ENCODE data around the gene METTL3.

The METTL3 gene

GRCh38 chr14:21525571-21525961 lies 14.4 kb upstream of the METTL3 start:
- no peak overlapping the region for H3K27ac ChIP-seq
- no peak for TF ChIP-seq CTCF (IDR thresholded peaks at IDR 0.05)

- H3K27ac ChIP-seq = no peak overlapping the region
- no peak for TF ChIP-seq CTCF (IDR thresholded peaks at IDR 0.05)
- no peak for TF ChIP-seq ZFX (IDR thresholded peaks at IDR 0.05; ENCODE audit: borderline replicate concordance)
Observed at GRCh38 chr14:21524575-21525490, 13.7 kb upstream of the METTL3 start.

- no peak overlapping the region for H3K27ac ChIP-seq
- TF ChIP-seq CTCF (IDR thresholded peaks at IDR 0.05) (no peak), ZFX (IDR thresholded peaks at IDR 0.05; ENCODE audit: borderline replicate concordance) (no peak)
Observed at GRCh38 chr14:21523203-21523602, 12.1 kb upstream of the METTL3 start.

GRCh38 chr14:21521501-21521900 lies 10.4 kb upstream of the METTL3 start:
- H3K27ac ChIP-seq = no peak overlapping the region
- TF ChIP-seq CTCF (IDR thresholded peaks at IDR 0.05) (no peak), ZFX (IDR thresholded peaks at IDR 0.05; ENCODE audit: borderline replicate concordance) (no peak)

DNA sequence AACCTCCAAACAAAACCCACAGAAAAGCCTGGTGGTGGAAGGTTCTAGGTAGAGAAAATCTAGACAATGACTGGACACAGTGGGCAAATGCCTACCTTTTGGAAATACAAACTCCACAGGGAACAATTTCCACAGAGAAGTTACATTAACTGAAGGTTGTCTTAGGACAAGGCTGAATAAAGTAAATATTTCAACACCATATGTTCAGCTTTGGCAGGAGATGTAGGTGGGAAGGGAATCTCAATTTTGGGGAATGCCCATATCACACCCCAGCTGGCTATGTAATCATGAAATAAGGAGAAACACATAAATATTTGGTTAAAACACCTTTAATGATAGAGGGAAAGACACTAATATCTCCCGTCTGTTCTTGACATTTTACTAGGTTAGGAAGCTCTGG lies 9.6 kb upstream of the METTL3 start:
- H3K27ac ChIP-seq = no peak overlapping the region

DNA sequence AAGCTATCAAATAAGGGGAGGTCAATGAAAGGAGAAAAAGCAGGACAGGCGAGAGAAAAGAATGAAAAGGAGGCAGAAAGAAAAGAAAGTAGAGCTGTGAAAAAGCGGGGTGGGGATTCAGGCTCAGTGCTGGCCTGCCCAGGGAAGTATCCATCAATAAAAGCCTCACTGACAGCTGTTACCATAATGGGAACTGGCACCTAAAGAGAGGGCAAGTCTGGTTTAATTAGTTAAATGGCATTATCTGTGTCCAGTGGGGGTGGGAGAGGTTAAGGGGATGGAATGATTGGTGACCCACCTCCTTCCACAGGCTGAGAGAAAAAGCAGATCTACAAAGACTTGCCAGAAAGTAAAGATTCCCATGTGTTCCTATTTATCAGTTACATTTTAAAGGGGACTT lies 7.6 kb upstream of the METTL3 start:
- TF ChIP-seq CTCF (IDR thresholded peaks at IDR 0.05) (no peak), ZFX (IDR thresholded peaks at IDR 0.05; ENCODE audit: borderline replicate concordance) (no peak)
- H3K27ac ChIP-seq = no peak overlapping the region

More for the DNA sequence above, 9.6 kb upstream of the METTL3 start:
- TF ChIP-seq CTCF (IDR thresholded peaks at IDR 0.05) (no peak), ZFX (IDR thresholded peaks at IDR 0.05; ENCODE audit: borderline replicate concordance) (no peak)

DNA sequence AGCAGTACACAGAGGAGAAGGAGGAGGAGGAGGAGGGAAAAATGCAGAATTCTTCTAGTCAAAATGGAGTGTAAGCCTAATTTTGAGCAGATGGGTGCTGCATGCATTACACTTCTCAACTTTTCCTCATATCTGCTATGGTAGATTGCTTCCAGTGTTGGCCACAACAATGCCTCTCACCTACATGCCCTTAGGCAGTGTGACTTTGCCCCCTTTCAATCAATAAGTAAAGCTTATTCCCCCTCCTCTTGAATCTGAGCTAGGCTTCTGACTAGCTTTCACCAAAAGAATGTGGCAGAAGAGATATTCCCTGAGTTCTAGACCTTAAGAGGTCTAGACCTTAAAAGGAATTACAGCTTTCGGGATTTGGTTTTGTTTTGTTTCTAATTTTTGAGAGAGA lies 3.2 kb upstream of the METTL3 start:
- H3K27ac ChIP-seq = no peak overlapping the region
- TF ChIP-seq ZFX (IDR thresholded peaks at IDR 0.05; ENCODE audit: borderline replicate concordance) (no peak), CTCF (IDR thresholded peaks at IDR 0.05) (no peak)

All from 22Rv1 (cell line).